SIG-M5 (cell line): Measurements from ENCODE around the gene TOR1AIP1.
"Not testable (repeated sequence)": the region's sequence is repeated elsewhere in the genome, so short reads cannot be mapped to it uniquely, and the experiment has no call there.

ENCODE experiments used
- DNase-seq: peaks from one replicate; lab custom pipeline; 2025; lab: John Stamatoyannopoulos, UW

The TOR1AIP1 gene

GRCh38 chr1:179882253-179883039, at the start of gene TOR1AIP1:
Gene TOR1AIP1, plus strand, starts transcription at chr1:179882285. Its CDS starts 218 bp downstream, at chr1:179882503.
- DNase-seq = peak; percentile 96

DNA sequence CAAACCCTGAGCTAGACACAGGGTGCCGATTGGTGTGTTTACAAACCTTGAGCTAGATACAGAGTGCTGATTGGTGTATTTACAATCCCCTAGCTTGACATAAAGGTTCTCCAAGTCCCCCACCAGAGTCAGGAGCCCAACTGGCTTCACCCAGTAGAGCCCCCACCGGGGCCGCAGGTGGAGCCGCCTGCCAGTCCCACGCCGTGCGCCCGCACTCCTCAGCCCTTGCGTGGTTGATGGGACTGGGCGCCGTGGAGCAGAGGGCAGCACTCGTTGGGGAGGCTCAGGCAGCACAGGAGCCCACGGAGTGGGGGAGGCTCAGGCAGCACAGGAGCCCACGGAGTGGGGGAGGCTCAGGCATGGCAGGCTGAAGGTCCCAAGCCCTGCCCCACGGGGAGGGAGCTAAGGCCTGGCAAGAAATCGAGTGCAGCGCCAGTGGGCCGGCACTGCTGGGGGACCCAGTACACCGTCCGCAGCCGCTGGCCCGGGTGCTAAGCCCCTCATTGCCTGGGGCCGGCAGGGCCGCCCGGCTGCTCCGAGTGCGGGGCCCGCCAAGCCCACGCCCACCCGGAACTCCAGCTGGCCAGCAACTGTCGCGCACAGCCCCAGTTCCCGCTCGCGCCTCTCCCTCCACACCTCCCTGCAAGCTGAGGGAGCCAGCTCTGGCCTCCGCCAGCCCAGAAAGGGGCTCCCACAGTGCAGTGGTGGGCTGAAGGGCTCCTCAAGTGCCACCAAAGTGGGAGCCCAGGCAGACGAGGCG, 45.2 kb upstream of the TOR1AIP1 start:
- DNase-seq = not testable (repeated sequence)

DNA sequence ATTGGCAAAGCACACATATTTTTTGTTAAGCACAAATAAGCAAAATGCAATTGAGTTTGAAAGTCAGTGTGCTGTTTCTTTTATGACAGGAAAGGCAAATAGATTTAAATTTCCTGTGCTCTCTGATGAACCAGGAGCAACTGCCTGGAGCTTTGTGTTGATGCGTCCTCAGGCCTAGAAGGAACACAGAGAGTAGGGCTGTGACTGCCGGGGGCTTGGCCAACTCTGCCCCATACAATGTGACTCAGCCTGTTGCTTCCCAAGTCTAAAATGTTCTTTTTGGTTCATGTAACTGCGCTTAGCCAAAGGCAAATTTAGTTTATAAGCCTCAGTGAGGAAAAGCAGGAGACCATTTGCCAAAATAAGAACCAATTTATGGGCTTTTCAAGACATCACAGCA, 42.0 kb upstream of the TOR1AIP1 start:
- DNase-seq = no peak

GRCh38 chr1:179848233-179848632, 33.9 kb upstream of the TOR1AIP1 start:
- DNase-seq = no peak

DNA sequence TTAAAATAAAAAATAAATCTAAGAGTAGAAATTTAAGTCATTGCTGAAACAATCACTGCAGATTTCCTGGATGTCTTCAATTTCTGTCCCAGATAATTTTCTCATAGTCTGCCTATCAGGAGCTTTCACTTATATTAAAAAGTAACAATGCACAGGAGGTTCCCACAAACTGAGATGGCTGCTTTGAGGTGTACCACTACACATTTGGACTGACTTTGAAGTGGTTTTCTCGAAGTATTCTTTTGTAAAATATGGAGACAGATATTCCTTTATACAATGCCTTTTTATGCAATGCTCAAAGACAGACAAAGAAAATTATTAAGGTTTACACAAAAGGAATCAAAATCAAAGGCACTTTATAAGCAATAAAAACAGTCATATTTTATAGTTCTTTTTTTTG, 29.0 kb upstream of the TOR1AIP1 start:
- no peak for DNase-seq

GRCh38 chr1:179855831-179856230, 26.3 kb upstream of the TOR1AIP1 start:
- DNase-seq = not testable (repeated sequence)

DNA sequence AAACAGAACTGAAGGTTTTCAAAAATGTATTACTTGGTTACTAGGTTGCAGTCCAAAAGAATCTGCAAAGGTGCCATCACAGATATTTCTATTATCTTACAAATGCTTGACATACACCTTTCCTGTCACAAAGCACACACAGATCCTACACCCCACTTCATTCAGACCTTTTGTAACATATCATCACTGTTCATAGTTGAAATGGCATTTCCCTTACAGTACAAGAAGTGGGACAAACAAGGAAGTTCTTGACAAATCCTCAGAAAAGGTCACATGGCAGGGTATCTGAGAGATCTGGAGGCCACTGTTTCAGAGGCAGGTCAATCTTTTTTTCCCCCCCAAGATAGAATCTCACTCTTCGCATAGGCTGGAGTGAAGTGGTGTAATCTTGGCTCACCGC, 25.8 kb upstream of the TOR1AIP1 start:
- DNase-seq = no peak

GRCh38 chr1:179857009-179857408, 25.1 kb upstream of the TOR1AIP1 start:
- DNase-seq = peak; percentile 37

DNA sequence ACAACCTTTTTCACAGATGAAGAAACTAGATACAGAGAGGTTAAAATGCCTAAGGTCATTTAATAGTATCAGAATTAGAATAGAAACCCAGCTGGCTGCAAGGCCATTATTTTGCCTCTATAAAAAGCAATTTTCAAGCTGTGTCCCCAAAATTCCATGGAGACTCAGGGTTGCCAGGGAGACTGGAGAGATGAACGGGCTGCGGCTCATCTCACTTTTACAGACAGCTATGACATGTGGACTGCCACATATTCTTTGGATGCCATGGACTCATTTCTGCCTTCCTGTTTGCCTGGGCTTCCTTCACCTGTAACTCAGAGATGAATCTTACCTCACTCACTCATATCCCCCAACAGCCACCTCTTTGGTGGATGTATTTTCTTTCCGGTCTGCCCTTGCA, 21.4 kb upstream of the TOR1AIP1 start:
- no peak for DNase-seq

- DNase-seq = no peak
These were observed 16.7 kb upstream of the TOR1AIP1 start for GRCh38 chr1:179865377-179865776.

GRCh38 chr1:179866616-179867015, 15.5 kb upstream of the TOR1AIP1 start:
- DNase-seq = no peak

DNA sequence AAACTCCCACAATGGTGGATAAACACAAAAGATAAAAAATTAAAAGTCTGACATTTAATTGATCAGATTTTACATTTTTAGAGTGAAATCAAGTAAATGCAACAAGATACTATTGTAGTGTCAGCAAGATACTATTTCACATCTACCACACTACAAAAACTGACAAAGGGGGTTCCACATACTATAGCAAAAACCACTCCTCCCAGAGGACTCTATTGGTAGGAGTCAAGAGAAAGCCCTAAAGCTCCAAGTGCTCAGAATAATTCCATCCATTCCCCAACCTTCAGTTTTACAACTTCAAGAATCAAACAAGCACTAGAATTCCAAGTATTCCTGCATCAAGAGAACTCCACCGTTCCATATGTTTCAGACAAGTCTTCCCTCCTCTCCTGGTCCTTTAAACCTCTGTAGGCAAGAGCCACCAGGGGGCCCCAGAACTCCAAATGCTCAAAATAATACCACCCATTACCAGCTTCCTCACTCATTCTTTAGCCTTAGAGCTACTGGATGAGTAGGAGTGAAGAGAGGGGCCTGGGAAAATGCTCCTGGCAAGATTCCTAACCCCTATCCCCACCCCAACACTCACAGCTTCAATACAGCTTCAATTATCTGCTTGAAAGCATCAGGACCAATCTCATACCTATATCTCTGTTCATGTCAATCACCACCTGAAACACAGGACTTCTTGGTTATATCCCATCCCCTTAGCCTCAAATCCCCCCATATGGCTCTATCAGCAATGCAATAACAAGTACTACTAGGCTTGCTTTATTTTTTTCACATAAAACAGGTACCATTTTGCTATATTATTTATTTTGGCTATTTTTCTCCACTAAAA, 14.4 kb upstream of the TOR1AIP1 start:
- DNase-seq = no peak

DNA sequence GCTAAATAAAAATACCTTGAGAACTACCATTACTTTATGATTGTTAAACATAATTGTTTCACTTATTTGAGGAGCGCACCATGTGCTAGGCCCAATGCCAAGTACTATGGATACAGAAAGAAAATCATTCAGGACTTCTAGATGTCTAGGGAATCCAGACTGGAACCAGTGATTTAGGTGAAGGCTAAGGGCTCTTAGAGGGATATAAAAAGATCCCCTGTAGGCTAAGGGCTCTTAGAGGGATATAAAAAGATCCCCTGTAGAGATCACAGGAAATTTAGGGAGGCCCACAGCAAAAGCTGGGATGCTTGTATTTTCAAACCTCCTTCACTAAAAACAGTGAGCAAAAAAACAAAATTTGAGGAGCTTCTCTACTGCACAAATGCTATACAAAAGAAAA, 11.2 kb upstream of the TOR1AIP1 start:
- no peak for DNase-seq

- no peak for DNase-seq
These were observed 10.1 kb upstream of the TOR1AIP1 start for GRCh38 chr1:179871940-179872339.

DNA sequence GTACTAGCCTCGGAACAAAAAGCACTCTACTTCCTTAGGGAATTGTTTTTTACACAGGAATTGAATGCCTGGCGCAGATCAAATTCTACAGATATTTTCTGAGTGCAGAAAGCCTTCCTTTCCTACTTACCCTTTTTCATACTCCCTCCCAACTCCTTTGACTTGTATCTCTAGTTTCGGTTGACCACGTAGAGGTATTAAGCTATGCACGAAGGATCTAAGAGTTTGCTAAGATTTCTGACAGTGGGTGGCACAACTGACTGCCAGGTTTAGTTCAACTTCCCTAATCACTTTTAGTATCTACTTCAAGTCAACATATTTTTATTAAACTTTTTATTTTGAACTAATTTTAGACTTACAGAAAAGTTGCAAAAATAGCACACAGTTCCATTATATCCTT, 9.5 kb upstream of the TOR1AIP1 start:
- no peak for DNase-seq

DNA sequence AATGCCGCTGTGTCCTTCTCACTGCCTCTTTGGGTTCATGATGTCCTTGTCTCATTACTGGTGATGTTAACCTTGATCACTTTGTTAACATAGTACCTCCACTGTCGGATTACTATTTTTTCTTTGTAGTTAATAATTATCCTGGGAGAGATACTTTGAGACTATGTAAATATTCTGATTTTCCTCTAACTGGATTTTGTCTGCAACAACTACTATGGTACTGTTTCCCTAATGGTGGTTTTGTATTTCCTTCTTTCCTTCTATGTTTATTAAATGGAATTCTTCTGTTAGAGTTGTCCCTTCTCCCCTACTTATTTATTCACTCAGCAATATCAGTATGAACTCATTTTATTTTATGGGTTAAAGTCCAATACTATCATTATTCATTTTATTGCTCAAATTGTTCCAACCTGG, 8.6 kb upstream of the TOR1AIP1 start:
- DNase-seq = no peak

- DNase-seq = no peak
These were observed 6.3 kb upstream of the TOR1AIP1 start for GRCh38 chr1:179875596-179876299.

DNA sequence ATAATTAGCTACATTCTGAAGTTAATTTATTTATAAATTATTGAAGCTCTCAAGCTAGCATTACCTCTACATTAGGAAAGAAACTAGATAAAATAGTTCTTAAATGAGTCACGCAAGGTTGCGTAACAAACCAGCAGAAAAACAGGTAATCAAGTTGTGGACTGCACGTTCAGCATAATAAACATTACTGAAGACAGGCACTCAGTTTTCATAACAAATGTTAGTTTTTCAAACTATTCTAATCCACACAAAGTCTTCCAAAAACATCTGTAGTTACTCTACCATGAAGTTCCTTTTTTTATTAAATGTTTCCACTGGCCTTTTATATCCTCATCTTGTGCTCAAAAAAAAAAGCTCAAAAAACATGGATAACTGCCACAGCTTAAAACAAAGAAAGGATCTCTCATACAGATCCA, 5.8 kb upstream of the TOR1AIP1 start:
- DNase-seq = no peak

- peak; percentile 78 for DNase-seq
These were observed 4.4 kb upstream of the TOR1AIP1 start, which contains the start of gene TOR1AIP2 for GRCh38 chr1:179877586-179878265. Gene TOR1AIP2, minus strand, starts transcription at chr1:179877803. Its CDS starts 25,138 bp downstream, at chr1:179852665.

GRCh38 chr1:179879797-179880196, 2.3 kb upstream of the TOR1AIP1 start:
- DNase-seq = no peak

DNA sequence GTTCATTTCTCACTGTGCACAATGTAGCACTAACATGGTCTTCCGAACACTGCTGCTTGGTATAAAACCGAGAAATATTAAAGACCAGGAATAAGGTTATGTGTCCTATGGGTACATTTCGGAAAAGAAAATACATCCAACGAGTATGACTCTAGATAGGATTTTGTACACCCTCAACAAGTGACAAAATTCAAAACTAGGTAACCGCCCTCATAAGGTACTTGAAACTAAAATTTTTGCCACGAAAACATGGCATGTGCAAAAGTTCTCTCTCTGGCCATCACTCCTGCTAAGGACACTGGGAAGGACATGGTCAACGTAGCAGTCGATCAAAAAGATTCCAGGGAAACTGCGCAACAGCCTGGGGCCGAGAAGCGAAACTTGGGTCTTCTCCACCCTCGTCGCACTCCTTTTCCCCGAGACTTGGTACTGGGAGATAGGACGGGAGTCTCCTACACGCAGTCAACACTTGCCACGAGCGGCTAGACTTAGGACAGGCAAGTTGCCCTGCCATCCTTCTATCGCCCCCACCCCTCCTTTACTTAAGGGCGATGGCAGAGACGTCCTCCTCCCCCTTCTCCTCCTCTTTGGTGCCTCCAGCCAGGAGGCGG, 338 bp upstream of the TOR1AIP1 start:
- DNase-seq = no peak
